ENCODE data around the gene TNFRSF12A. TPM values are rescaled to one million over a fixed set of nuclear protein-coding genes. Genes with fewer than 3 reads are reported as not detected.

TNFRSF12A gene
- total RNA-seq, 1 donor from 2014 or later: 229 TPM

DNA sequence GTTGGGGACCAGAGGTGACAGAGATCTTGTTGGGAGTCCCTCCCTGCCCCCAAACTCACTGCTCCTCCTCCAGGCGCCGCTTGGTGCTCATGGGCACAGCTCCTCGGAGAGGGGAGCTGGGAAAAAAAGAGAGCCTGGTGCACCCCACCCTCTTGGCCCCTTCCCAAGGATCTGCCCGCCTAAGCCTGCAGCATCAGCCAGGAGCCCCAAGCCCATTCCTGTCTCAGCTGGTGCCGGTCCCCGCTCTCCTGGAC, 3.2 kb downstream of the TNFRSF12A start:
- no peak for DNase-seq (ENCODE audit: low spot score)
- intact Hi-C loops (cut with DNase I): no loop called here

DNA sequence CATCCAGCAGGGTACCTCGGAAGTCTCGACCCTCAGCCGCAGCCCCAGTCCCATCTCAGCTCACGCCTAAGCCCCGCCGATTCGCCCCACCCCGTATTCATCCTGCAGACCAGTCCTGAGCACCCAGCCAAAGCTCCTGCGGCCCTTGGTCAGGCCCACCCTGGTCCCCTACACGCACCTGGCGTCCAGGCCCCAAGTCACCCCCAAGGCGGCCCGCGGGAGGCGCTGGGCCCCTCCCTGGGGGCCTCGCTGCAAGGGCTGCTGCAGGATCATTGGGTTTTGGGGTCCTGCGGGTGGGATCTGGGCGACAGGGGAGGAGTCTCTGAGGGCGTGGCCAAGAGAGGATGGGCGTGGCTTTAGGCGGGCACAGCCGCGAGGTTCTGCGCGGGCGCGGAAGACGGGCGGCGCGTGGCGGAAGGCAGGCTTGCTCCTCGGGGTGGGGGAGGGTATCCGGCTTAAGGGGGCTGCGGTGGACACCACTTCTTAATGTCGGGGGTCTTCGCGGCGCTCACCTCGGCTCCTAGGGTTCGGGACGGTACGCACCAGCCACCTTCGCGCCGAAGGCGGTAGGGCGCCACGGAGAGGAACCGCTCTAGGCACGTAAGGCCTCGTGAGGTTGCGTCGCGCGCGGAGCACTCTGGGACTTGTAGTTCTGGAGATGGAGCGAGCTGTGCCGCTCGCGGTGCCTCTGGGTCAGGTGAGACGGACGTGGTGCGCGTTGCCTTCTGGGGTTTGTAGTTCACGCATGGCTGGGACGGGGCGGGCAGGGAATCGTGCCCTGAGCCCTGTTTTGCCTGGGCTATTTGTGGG, 3.7 kb downstream of the TNFRSF12A start, which contains the start of the genes HCFC1R1 and THOC6:
HCFC1R1 (minus strand) TSS at position 274 of the 810 bp plus-strand sequence; CDS start at position 273, 1 bp downstream.
THOC6 (plus strand) TSS at position 367 of the 810 bp plus-strand sequence; CDS start at position 659, 292 bp downstream.
- peak; percentile 99 for DNase-seq (ENCODE audit: low spot score)
- intact Hi-C loops (cut with DNase I): no loop called here

DNA sequence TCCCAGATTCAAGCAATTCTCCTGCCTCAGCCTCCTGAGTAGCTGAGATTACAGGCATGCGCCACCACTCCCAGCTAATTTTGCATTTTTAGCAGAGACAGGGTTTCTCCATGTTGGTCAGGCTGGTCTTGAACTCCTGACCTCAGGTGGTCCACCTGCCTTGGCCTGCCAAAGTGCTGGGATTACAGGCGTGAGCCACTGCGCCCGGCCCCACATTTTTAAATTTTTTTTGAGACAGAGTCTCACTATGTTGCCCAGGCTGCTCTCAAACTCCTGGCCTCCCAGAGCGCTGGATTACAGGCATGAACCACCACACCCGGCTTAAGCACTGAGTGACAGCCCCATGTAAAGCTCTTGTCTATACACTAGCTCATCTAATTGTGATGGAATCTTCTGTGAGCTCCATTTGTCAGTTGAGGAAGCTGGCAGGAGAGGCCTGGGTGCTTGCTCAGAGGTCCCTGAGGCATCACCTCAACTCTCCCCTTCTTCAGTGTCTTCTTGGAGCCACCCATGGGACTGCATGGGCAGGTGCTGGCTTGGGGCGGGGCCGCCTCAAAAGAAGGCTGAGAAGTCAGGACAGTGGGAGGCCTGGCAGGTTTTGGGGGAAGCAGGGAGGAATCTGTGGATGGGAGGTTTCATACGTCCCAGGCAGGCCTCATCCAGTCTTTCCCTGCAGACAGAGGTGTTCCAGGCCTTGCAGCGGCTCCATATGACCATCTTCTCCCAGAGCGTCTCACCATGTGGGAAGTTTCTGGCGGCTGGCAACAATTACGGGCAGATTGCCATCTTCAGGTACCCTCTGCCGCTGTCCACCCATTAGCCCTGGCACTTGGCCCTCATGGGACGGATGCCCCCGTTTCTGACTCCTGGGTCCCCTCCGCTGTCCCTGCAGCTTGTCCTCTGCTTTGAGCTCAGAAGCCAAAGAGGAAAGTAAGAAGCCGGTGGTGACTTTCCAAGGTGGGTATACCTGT, 5.1 kb downstream of the TNFRSF12A start:
- intact Hi-C loops (cut with DNase I): no loop called here
- no peak for DNase-seq (ENCODE audit: low spot score)

DNA sequence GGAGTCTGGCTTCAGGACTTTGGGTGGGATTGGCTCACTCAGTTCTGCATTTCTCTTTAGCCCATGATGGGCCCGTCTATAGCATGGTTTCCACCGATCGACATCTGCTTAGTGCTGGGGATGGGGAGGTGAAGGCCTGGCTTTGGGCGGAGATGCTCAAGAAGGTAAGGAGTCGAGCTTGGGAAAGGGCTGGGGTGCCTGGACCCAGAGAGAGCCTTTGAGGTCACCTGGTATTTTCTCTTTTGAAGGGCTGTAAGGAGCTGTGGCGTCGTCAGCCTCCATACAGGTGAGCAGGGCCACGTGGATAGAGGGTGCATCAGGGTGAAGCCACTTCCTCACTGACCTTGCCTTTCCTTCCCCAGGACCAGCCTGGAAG, 5.8 kb downstream of the TNFRSF12A start:
- DNase-seq (ENCODE audit: low spot score): no peak
- intact Hi-C loops (cut with DNase I): no loop called here

DNA sequence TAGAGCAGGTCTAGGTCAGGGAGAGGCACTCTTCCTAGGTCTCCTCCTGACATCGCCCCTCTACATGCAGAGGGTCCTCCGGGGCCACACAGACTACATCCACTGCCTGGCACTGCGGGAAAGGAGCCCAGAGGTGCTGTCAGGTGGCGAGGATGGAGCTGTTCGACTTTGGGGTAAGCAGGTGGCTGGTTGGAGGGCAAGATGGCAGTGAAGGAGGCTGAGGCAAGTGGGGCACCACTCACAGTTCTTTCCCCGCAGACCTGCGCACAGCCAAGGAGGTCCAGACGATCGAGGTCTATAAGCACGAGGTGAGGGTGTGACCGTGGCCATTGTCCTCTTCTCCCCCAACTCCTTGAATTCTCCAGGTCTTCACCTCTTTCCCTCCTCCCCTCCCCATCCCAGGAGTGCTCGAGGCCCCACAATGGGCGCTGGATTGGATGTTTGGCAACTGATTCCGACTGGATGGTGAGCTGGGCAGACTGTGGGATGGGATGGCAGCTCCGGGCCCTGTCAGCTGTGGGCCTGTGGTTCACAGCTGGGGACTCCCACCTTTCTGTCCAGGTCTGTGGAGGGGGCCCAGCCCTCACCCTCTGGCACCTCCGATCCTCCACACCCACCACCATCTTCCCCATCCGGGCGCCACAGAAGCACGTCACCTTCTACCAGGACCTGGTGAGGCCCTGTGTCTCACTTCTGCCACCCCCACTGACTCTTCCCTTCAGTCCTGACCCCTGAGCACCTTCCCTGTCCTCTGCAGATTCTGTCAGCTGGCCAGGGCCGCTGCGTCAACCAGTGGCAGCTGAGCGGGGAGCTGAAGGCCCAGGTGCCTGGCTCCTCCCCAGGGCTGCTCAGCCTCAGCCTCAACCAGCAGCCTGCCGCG, 6.7 kb downstream of the TNFRSF12A start:
- intact Hi-C loops (cut with DNase I): no loop called here
- no peak for DNase-seq (ENCODE audit: low spot score)

DNA sequence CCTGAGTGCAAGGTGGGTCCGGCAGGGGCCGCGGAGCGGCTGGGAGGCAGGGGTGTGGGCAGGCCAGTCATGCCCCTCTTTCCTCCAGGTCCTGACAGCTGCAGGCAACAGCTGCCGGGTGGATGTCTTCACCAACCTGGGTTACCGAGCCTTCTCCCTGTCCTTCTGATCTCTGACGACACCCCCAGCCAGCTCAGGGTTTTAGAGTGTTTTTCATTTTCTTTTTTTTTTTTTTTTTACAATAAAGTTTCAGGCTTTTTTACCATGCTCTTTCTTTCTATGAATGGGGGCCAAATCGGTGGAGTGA, 7.3 kb downstream of the TNFRSF12A start:
- intact Hi-C loops (cut with DNase I): no loop called here

DNA sequence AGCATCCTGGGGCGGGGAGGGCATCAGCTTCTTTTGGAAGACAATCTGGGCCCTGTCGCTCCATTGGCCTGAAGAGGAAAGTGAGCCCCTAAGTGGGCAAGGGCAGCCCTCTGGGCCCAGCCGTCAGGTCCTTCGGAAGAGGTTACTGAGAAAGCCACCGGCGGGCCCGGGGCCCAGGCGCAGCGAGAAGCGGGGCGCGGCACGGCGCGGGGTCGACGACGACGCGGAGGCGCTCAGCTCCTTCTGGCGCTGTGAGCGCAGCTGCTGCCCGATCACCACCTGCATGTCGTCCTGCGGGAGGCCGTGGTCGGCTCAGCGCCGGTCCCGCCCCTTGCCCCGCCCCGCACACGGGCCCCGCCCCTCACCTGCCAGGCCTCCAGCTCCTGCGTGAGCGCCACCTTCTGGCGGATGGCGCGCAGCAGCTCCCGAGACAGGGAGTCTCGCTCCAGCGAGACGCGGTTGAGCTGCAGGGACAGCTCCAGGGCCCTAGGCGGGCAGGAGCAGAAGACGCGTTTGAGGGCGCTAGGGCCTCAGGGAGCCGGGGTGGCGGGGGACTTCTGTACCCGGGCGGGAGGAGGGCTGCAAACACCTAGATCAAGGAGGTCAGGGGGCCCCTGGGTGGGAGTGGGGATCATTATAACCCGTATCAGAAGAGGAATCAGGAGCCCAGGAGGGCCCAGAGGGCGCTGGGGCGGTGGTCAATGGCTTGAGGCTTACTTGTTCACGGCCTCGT, 8.0 kb downstream of the TNFRSF12A start:
- intact Hi-C loops (cut with DNase I): no loop called here
- DNase-seq (ENCODE audit: low spot score): peak; percentile 93

More for the DNA sequence above, 7.3 kb downstream of the TNFRSF12A start:
- no peak for DNase-seq (ENCODE audit: low spot score)

DNA sequence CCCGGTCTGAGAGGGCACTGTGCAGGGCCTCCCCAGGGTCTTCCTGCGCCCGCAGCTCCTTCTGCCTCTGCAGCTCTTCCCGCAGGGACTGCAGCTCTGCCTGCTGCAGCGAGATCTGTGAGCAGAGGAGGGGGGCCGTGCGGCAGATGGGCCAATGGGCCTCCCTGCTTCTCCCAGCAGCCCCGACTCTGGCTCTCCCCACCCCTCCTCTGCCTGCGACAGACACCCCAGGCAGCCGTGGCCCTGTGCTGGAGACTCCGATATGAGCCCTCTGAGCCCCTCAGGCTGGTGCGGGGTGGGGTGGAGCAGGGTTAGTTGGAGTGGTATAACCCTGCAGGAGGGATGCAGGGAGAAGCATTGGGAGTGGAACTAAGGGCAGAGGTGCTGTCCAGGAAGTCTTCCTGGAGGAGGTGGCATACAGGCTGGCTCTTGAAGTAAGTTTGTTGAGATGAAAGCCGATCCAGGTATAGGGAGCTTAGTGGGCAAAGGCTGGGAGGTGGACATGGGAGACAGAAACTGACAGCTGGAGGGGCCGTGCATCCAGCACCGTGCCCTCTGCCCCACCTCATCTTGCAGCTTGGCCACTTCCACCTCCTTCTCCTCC, 8.7 kb downstream of the TNFRSF12A start:
- no peak for DNase-seq (ENCODE audit: low spot score)
- intact Hi-C loops (cut with DNase I): no loop called here

DNA sequence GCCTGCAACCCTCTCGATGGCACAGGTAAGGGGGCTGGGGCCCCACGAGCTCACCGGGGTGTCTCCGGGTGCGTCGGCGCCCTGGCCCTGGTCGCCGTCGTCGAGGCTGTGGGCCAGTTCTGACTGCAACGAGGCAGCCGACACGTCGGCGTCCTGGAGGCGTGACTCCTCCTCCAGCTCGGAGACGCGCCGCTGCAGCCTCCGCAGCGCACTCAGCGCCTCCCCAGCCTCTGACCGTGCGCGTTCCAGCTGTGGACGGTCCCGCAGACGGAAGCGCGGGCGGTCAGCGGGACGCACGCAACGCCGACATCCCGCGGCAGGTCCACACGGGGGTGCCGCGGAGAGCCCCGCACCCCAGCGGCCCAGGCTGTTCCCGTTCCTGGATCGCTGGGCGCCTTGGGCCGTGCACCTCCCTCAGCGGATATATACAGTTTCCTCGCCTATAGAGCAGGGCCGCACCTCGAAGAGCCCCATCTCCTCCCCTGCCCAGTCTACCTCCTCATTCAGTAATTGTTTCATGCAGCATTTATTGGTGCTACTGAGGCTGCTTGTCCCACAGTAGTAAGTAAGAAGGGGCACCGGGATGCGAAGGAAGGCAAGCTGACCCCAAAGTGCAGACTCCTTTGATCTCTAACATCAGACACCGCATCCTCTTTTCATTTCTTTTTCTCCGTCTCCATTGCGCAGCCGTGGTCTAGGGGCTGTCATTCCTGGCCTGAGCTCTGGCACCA, 9.5 kb downstream of the TNFRSF12A start:
- DNase-seq (ENCODE audit: low spot score): no peak

DNA sequence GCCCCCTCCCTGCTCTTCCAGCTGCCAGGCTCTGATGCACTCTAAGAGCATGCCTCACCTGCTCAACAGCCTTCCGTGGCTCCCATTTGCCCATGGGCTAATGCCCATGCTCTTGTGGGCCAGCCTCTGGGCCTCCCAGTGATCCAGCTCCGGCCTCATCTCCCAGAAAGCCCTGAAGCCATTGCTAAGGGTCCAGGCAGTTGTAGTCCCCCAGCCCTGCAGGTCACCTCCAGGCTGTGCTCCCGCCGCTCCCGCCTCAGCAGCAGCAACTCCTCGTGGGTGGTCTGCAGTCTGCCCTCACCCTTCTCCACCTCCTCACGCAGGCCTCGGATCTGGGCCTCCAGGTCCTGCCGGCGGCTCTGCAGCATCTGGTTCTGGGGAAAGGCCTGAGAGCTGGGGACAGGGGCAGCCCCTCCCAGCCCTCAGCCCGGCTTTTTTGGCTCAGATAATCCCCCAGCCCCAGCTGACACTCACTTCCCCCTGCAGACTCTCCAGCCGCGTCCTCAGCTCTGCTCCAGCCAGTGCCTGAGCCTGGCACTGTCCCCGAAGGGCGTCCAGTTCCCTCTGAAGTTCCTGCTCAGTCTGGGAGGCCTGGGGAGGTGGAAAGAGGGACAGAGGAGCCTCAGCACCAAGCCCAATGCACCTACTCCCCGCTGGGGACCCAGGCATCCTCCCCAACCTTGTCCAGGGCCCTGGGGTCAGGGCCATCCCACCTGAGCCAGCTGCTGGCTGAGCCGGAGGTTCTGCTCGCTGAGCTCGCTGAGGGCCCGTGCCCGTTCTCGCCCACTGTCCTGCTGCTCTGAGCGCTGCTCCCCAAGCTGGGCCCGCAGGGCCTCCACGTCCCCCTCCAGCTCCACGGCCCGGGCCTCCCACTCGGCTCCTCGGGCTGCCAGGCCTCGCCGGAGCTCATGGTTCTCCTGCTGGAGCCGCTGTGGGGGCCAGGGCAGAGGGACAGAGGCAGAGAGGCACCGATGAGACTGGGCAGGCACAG, 10.3 kb downstream of the TNFRSF12A start:
- intact Hi-C loops (cut with DNase I): no loop called here
- DNase-seq (ENCODE audit: low spot score): no peak

More for the DNA sequence above, 9.5 kb downstream of the TNFRSF12A start:
- intact Hi-C loops (cut with DNase I): no loop called here

DNA sequence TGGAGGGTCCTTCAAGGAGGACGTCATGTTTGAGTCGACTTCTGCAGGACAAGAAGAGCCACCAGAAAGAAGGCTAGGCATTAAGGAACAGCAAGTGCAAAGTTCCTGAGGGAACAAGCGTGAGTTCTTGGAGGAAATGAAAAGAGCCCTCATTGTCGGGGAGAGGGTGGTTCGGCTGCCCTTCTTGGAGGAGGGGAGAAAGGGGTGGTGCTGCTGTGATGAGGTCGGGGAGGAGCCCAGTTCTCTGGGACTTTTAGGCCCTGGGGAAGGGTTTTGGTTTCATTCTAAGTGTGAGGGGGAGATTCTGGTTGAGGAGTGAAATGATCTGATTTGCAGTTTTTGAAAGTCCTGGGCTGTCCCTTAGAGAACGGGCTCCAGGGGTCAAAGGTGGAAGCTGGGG, 12.5 kb downstream of the TNFRSF12A start:
- intact Hi-C loops (cut with DNase I): no loop called here
- no peak for DNase-seq (ENCODE audit: low spot score)

DNA sequence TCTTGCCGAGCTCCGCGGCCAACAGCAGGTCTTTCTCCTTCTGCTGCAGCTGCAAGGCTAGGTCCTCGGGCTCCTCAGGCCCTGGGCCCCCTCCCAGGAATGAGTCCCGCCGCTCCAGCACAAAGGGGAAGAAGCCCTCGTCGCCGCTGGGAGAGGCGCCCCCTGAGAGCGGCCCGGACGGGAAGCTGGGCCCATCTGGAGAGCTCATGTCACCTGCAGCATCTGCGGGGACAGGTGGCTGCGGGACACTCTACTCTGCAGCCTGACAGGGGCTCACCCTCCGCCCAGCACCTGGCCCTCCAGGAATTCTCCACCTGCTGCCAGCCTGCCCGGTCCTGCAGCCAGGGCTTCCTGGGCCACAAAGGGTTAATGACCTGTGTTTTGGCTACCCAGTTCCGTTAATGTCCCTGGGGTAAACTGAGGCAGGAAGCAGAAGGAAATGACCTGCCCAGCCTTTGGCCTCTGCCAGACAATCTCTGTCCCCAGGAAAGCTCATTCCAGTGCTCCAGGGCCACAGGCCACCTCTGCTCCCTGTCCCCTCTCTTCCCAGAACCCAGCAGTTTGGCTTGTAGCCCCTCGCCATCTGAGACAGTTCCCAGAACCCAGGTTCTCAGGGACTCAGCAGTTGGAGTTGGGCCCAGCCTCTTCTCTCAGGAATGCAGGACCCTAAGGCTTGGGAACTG, 15.3 kb downstream of the TNFRSF12A start:
- DNase-seq (ENCODE audit: low spot score): no peak
- intact Hi-C loops (cut with DNase I): no loop called here

DNA sequence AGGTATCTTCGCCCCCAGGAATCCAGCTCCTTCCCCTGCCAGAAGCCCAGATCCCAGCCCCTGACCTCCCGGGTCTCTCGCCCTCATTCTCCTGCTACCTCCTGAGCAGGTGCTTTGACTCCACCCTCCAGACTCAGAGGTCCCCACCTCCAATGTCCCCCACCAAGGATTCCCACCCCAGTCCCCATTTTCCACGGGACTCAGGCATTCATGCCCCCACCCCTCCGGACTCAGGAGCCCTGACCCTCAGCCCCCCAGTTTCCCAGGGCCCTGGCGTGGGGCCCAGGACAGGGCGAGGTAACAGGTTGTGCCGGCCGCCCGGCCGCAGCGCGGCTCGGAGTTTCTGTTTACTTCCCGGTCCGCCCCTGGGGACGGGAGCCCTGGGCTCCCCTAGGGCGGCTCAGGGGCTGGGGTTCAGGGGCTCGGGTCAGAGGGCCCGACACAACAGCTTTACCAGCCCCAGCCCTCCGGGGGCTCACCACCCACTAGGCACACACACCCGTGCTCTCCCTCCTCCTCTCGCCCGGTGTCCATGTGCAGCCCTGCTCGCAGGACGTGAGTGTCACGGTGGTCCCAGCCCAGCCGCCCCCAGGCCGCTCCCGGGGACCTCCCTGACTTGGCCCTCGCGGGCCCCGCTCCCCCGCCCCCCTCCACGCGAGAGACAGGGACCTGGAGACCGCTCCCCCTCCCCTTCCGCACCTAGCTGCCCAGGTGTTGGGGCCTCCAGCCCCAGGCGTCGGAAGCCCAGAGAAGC, 16.0 kb downstream of the TNFRSF12A start:
- no peak for DNase-seq (ENCODE audit: low spot score)

DNA sequence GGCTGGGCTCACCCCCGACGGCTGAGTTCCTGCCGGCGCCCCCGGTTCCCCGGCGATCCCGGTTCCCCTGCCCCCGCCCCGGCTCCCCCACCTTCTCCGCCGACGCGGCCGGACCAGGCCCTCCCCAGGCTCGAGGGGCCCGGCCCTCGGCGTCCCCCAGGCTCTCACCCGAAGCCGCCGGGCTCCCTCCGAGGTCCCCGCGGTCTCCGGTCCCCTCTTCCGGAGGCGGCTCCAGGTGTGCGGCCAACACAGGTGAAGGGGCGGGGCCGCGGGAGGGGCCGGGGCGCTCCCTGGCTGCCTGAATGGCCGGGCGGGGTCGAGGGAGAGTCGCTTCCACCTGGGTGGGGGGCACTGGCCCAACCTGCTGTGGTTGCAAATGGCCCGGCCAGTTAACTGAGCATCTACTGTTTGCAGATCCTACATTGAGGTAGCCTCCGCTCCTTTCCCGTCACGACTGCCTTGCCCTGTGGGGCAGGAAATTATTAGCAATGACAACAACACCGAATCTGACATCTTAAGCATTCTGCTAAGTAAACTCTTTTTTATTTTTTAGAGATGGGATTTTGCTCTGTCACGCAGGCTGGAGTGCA, 16.7 kb downstream of the TNFRSF12A start, which contains the start of gene BICDL2:
BICDL2 (minus strand) TSS at position 219 of the 590 bp plus-strand sequence. CDS start 1,448 bp downstream, outside the sequence.
- no peak for DNase-seq (ENCODE audit: low spot score)
- intact Hi-C loops (cut with DNase I): no loop called here

More for the DNA sequence above, 16.0 kb downstream of the TNFRSF12A start:
- intact Hi-C loops (cut with DNase I): no loop called here

DNA sequence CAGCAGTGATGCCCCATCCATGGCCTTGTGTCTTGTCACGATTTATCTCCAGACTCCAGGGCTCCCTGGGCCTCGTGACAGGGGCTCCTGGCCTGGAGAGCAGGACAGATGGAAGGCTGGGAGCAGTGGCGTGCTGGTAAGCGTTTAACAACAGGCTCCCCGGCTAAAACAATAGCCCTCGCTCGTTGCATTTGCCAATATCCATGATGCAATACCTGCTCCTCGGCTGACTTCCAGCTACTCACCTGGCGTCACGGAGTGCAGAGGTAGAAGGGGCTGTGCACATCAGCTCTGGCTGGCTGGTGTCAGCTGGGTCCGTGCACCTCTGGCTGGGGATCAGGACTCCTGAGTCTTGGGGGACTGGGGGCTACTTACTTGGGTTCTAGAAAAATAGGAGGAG, 18.1 kb downstream of the TNFRSF12A start:
- intact Hi-C loops (cut with DNase I): no loop called here
- no peak for DNase-seq (ENCODE audit: low spot score)
